Mesenchymal stem cell (in vitro differentiated cells and primary cell): ENCODE measurements around the gene ACSM6.
A peak's percentile ranks its signal among the peaks of the same experiment; 100 is the strongest.

Experiments used
- DNase-seq: peaks from one replicate; pipeline ENCODE4 v3.0.0-alpha.2; 2013
- H2AFZ ChIP-seq: one replicate; pipeline ENCODE4 v1.6.1; 2013; ENCODE audit warnings: low read depth, mild to moderate bottlenecking, control low read depth, inconsistent platforms, low read length, moderate library complexity
- H2AK5ac ChIP-seq: 2 replicates; pipeline ENCODE4 v1.6.1; 2013; ENCODE audit warnings: low read length, moderate library complexity, mild to moderate bottlenecking, inconsistent platforms; ENCODE audit not compliant: severe bottlenecking
- H2BK120ac ChIP-seq: one replicate; pipeline ENCODE4 v1.6.1; 2013; ENCODE audit warnings: low read depth, mild to moderate bottlenecking, inconsistent platforms, low read length, moderate library complexity
- H2BK12ac ChIP-seq, 2 experiments: one replicate each; pipeline ENCODE4 v1.6.1; 2013; ENCODE audit warnings: inconsistent platforms in 2 of 2, low read length in 2 of 2, mild to moderate bottlenecking in 2 of 2, moderate library complexity in 2 of 2, control low read depth in 1 of 2
- H2BK15ac ChIP-seq: one replicate; pipeline ENCODE4 v1.6.1; 2013; ENCODE audit warnings: mild to moderate bottlenecking, low read depth, inconsistent platforms; ENCODE audit not compliant: poor library complexity, severe bottlenecking
- H2BK5ac ChIP-seq: 2 replicates; pipeline ENCODE4 v1.6.1; 2013; ENCODE audit warnings: low read depth, mild to moderate bottlenecking, low read length, control low read depth, inconsistent platforms; ENCODE audit not compliant: poor library complexity, severe bottlenecking
- H3K14ac ChIP-seq, 2 experiments: one replicate each; pipeline ENCODE4 v1.6.1; 2013; ENCODE audit warnings: inconsistent platforms in 2 of 2, low read length in 2 of 2, control low read depth in 1 of 2, mild to moderate bottlenecking in 1 of 2, moderate library complexity in 1 of 2
- H3K18ac ChIP-seq, 2 experiments: one replicate each; pipeline ENCODE4 v1.6.1; 2013; ENCODE audit warnings: inconsistent platforms in 2 of 2, low read length in 2 of 2, control low read depth in 1 of 2, low read depth in 1 of 2, mild to moderate bottlenecking in 1 of 2
- H3K23ac ChIP-seq, 2 experiments: one replicate each; pipeline ENCODE4 v1.6.1; 2013; ENCODE audit warnings: inconsistent platforms in 2 of 2, low read length in 2 of 2, mild to moderate bottlenecking in 2 of 2, moderate library complexity in 2 of 2, control low read depth in 1 of 2
- H3K27ac ChIP-seq: 2 replicates; pipeline ENCODE4 v1.5.1; 2013; ENCODE audit warnings: mild to moderate bottlenecking, moderate library complexity, low read length, control low read depth, inconsistent platforms; ENCODE audit not compliant: poor library complexity, severe bottlenecking
- H3K27me3 ChIP-seq, 2 experiments: 2 replicates each; pipeline versions ENCODE4 v1.6.1 to v1.7.0; 2013; ENCODE audit warnings: low read length in 2 of 2, mild to moderate bottlenecking in 2 of 2, moderate library complexity in 2 of 2, control low read depth in 1 of 2, inconsistent platforms in 1 of 2; ENCODE audit not compliant: control insufficient read depth in 1 of 2, insufficient read depth in 1 of 2
- H3K36me3 ChIP-seq, 2 experiments: 2 replicates each; pipeline versions ENCODE4 v1.6.1 to v1.7.0; 2013; ENCODE audit warnings: low read length in 2 of 2, control low read depth in 1 of 2, inconsistent platforms in 1 of 2, low read depth in 1 of 2, mild to moderate bottlenecking in 1 of 2; ENCODE audit not compliant: insufficient read depth in 2 of 2, control insufficient read depth in 1 of 2
- H3K4ac ChIP-seq, 2 experiments: one replicate each; pipeline ENCODE4 v1.6.1; 2013; ENCODE audit warnings: inconsistent platforms in 2 of 2, low read length in 2 of 2, mild to moderate bottlenecking in 2 of 2, moderate library complexity in 2 of 2, control low read depth in 1 of 2, low read depth in 1 of 2
- H3K4me1 ChIP-seq: 2 replicates; pipeline ENCODE4 v1.6.1; 2013; ENCODE audit warnings: low read depth, low read length, control low read depth; ENCODE audit not compliant: control insufficient read depth, insufficient read depth
- H3K4me2 ChIP-seq: 2 replicates; pipeline ENCODE4 v1.6.1; 2013; ENCODE audit warnings: low read length, mild to moderate bottlenecking, inconsistent platforms; ENCODE audit not compliant: poor library complexity, severe bottlenecking
- H3K4me3 ChIP-seq, 2 experiments: 2 replicates each; pipeline versions ENCODE4 v1.5.1 to v1.7.0; 2013; ENCODE audit warnings: low read length in 2 of 2, mild to moderate bottlenecking in 2 of 2, control low read depth in 1 of 2, low read depth in 1 of 2; ENCODE audit not compliant: insufficient read depth in 1 of 2
- H3K79me1 ChIP-seq: replicated peaks from 2 replicates; pipeline ENCODE4 v1.6.1; 2013; ENCODE audit warnings: mild to moderate bottlenecking, control low read depth, low read length, inconsistent platforms; ENCODE audit not compliant: poor library complexity, severe bottlenecking
- H3K9ac ChIP-seq: 2 replicates; pipeline ENCODE4 v1.7.0; 2013; ENCODE audit warnings: mild to moderate bottlenecking, low read length, moderate library complexity
- H3K9me3 ChIP-seq: 2 replicates; pipeline ENCODE4 v1.7.0; 2013; ENCODE audit warnings: mild to moderate bottlenecking, low read length; ENCODE audit not compliant: control insufficient read depth
- H4K8ac ChIP-seq: one replicate; pipeline ENCODE4 v1.6.1; 2013; ENCODE audit warnings: inconsistent platforms, mild to moderate bottlenecking, low read length, moderate library complexity
- H4K91ac ChIP-seq: one replicate; pipeline ENCODE4 v1.6.1; 2013; ENCODE audit warnings: mild to moderate bottlenecking, low read length, inconsistent platforms
- WGBS: methylation state at CpG from one replicate; pipeline ENCODE4 v1.1.7; 2013; ENCODE audit warnings: mixed read lengths; 5-methylcytosine and 5-hydroxymethylcytosine counted together

ACSM6 gene

GRCh38 chr10:95245425-95246055 is 51.5 kb downstream of the ACSM6 start:
- H3K27ac ChIP-seq, result no peak overlapping the region
- no peaks in the 10 kb centered on the region for H3K27me3 ChIP-seq
- no peak overlapping the region for H2BK5ac ChIP-seq
- H3K9ac ChIP-seq, result no peak overlapping the region
- peaks cover 0 to 34% of the 10 kb centered on the region in 2 experiments for H3K36me3 ChIP-seq
- H4K8ac ChIP-seq, result no peak overlapping the region
- H3K79me1 ChIP-seq, result peaks cover 18% of the 10 kb centered on the region
- 81% methylated on average over 6 of the region's 6 CpGs for WGBS
- H2BK15ac ChIP-seq, result no peak overlapping the region
- H3K4me1 ChIP-seq, result peaks cover 28% of the 10 kb centered on the region
- no peak overlapping the region for H2AK5ac ChIP-seq
- H3K4ac ChIP-seq, result no peak overlapping the region
- H3K9me3 ChIP-seq, result no peaks in the 10 kb centered on the region
- no peak overlapping the region for H4K91ac ChIP-seq
- H2BK120ac ChIP-seq, result no peak overlapping the region
- no peak for DNase-seq
- H2BK12ac ChIP-seq, result no peak overlapping the region
- H3K23ac ChIP-seq, result no peak overlapping the region
- no peak overlapping the region for H3K4me3 ChIP-seq
- no peak overlapping the region for H2AFZ ChIP-seq
- no peak overlapping the region for H3K14ac ChIP-seq
- no peak overlapping the region for H3K18ac ChIP-seq
- H3K4me2 ChIP-seq, result no peak overlapping the region

GRCh38 chr10:95246582-95247051 is 52.6 kb downstream of the ACSM6 start:
- no peak overlapping the region for H2BK12ac ChIP-seq
- no peak overlapping the region for H2BK15ac ChIP-seq
- H2AK5ac ChIP-seq, result peak overlapping the region; percentile 50
- no peaks in the 10 kb centered on the region for H3K27me3 ChIP-seq
- peak overlapping the region; percentile 28 for H3K9ac ChIP-seq
- no peak overlapping the region for H2BK5ac ChIP-seq
- peaks cover 0 to 32% of the 10 kb centered on the region in 2 experiments for H3K36me3 ChIP-seq
- DNase-seq, result peak; percentile 83
- H3K18ac ChIP-seq, result peak overlapping the region in 1 of 2 experiments; percentile 37
- no peak overlapping the region for H3K4me2 ChIP-seq
- H3K23ac ChIP-seq, result no peak overlapping the region
- no peak overlapping the region for H2AFZ ChIP-seq
- 4% methylated on average over 1 of the region's 1 CpG for WGBS
- H4K91ac ChIP-seq, result no peak overlapping the region
- no peak overlapping the region for H4K8ac ChIP-seq
- no peak overlapping the region for H3K4me3 ChIP-seq
- no peak overlapping the region for H2BK120ac ChIP-seq
- no peaks in the 10 kb centered on the region for H3K9me3 ChIP-seq
- peaks cover 17% of the 10 kb centered on the region for H3K79me1 ChIP-seq
- H3K4me1 ChIP-seq, result peaks cover 23% of the 10 kb centered on the region
- H3K27ac ChIP-seq, result peak overlapping the region; percentile 80
- H3K4ac ChIP-seq, result no peak overlapping the region
- H3K14ac ChIP-seq, result no peak overlapping the region

GRCh38 chr10:95247200-95247880 is 53.3 kb downstream of the ACSM6 start:
- DNase-seq, result peak; percentile 91
- Histone ChIP-seq H3K14ac (no peak overlapping the region), H3K27me3 (no peaks in the 10 kb centered on the region), H4K91ac (peak overlapping the region; percentile 19), H2AFZ (no peak overlapping the region), H2BK15ac (no peak overlapping the region), H3K4me3 (no peak overlapping the region), H2BK120ac (no peak overlapping the region), H3K79me1 (peaks cover 24% of the 10 kb centered on the region), H3K27ac (peak overlapping the region; percentile 80), H2BK5ac (no peak overlapping the region), H3K36me3 (peaks cover 0 to 30% of the 10 kb centered on the region in 2 experiments), H3K4me1 (peaks cover 23% of the 10 kb centered on the region), H3K4ac (no peak overlapping the region), H3K9me3 (no peaks in the 10 kb centered on the region), H4K8ac (peak overlapping the region; percentile 2), H3K4me2 (no peak overlapping the region), H3K23ac (no peak overlapping the region), H2BK12ac (peak overlapping the region in 1 of 2 experiments; percentile 21), H2AK5ac (no peak overlapping the region), H3K9ac (peak overlapping the region; percentile 28), H3K18ac (peak overlapping the region; percentile 12 to 75)
- 11% methylated on average over 4 of the region's 6 CpGs for WGBS

DNA sequence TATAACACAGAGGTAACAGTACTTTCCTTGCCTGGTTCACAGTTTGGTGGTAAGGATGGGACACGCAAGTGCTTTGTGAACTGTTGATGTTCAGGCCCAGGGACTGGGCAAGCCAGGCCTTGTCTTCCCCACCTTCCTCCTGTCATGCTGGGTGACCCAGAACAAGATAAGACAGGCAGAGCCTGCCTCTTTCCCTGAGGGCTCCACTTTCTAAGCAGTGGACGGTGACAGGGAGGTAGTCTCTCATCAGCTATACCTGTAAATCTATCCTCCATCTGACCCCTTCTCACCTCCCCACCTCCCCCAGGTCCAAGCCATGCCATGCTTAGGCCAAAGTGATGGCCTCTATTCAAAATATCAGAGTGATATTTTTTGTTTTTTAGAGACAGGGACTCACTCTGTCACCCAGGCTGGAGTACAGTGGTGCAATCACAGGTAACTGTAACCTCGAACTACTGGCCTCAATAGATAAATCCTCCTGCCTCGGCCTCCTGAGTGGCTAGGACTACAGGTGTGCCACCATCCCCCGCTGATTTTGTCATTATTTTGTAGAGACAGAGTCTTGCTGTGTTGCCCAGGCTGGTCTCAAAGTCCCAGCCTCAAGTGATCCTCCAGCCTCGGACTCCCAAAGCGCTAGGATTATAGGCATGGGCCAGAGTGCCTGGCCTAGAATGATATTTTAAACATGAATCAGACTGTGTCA is 54.0 kb downstream of the ACSM6 start:
- DNase-seq, result no peak
- peak overlapping the region; percentile 19 for H4K91ac ChIP-seq
- no peaks in the 10 kb centered on the region for H3K9me3 ChIP-seq
- no peak overlapping the region for H2AFZ ChIP-seq
- no peak overlapping the region for H3K4ac ChIP-seq
- no peaks in the 10 kb centered on the region for H3K27me3 ChIP-seq
- H2AK5ac ChIP-seq, result peak overlapping the region; percentile 5
- H3K4me3 ChIP-seq, result no peak overlapping the region
- H4K8ac ChIP-seq, result peak overlapping the region; percentile 8
- peak overlapping the region; percentile 16 for H3K9ac ChIP-seq
- H3K4me1 ChIP-seq, result peaks cover 21% of the 10 kb centered on the region
- H3K79me1 ChIP-seq, result peaks cover 22% of the 10 kb centered on the region
- no peak overlapping the region for H3K23ac ChIP-seq
- H2BK12ac ChIP-seq, result no peak overlapping the region
- peak overlapping the region in 1 of 2 experiments; percentile 46 for H3K14ac ChIP-seq
- H2BK15ac ChIP-seq, result no peak overlapping the region
- H2BK5ac ChIP-seq, result no peak overlapping the region
- H3K27ac ChIP-seq, result peak overlapping the region; percentile 58
- peak overlapping the region; percentile 12 to 75 for H3K18ac ChIP-seq
- 87% methylated on average over 6 of the region's 7 CpGs for WGBS
- peaks cover 0 to 26% of the 10 kb centered on the region in 2 experiments for H3K36me3 ChIP-seq
- H3K4me2 ChIP-seq, result no peak overlapping the region
- H2BK120ac ChIP-seq, result peak overlapping the region; percentile 29
